GM21717 (cell line): ENCODE measurements around the gene NME3.
"Not testable (repeated sequence)": the region's sequence is repeated elsewhere in the genome, so short reads cannot be mapped to it uniquely, and the experiment has no call there.

Source experiments
- ATAC-seq: cut with Tn5 transposase; IDR thresholded peaks from one replicate; pipeline ENCODE4 v1.9.1; 2021; ENCODE audit warnings: mild to moderate bottlenecking, moderate library complexity; ENCODE audit not compliant: unreplicated experiment

NME3 gene

DNA sequence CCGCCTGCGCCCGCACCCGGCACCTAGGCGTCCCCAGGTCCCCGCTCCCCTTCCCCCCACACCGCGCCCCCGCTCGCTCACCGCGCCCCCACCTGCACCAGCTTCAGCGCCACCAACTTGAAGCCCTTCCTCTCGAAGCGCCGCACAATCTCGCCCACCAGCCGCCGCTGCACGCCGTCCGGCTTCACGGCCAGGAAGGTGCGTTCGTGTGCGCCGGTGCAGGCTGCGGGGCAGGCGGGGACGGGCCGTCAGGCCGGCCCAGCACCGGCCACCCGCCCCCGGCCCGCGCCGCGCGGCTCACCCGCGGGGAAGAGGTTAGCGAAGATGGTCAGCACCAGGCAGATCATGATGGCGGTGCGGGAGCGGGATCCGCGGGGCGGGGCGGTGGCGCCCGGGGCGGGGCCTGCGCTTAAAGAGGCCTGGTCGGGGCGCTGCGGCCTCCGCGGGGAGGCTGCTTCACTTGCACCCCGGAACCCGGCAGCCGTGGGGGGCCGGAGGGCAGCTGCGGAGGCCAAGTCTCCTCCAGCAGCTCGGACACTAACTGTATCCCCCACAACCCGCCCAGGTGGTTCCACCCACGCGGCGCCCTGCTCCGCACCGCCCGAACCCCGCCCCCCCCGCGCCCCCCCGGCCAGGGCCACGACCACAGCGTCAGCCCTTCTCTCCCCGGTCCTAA, at the start of gene NME3:
TSS of gene NME3 (minus strand) at position 356 of the 676 bp plus-strand sequence. CDS start at position 347, 9 bp downstream.
- no peak for ATAC-seq

GRCh38 chr16:1820946-1821290, 49.6 kb upstream of the NME3 start:
- no peak for ATAC-seq

- ATAC-seq: no peak
Observed at GRCh38 chr16:1820096-1820945, 49.0 kb upstream of the NME3 start.

GRCh38 chr16:1819611-1820010, 48.3 kb upstream of the NME3 start:
- ATAC-seq: no peak

GRCh38 chr16:1818873-1819525, 47.7 kb upstream of the NME3 start:
- ATAC-seq: no peak

- no peak for ATAC-seq
Observed at GRCh38 chr16:1818204-1818872, 47.0 kb upstream of the NME3 start.

GRCh38 chr16:1817716-1818115, 46.4 kb upstream of the NME3 start:
- no peak for ATAC-seq

- no peak for ATAC-seq
Observed at GRCh38 chr16:1817276-1817589, 45.9 kb upstream of the NME3 start.

DNA sequence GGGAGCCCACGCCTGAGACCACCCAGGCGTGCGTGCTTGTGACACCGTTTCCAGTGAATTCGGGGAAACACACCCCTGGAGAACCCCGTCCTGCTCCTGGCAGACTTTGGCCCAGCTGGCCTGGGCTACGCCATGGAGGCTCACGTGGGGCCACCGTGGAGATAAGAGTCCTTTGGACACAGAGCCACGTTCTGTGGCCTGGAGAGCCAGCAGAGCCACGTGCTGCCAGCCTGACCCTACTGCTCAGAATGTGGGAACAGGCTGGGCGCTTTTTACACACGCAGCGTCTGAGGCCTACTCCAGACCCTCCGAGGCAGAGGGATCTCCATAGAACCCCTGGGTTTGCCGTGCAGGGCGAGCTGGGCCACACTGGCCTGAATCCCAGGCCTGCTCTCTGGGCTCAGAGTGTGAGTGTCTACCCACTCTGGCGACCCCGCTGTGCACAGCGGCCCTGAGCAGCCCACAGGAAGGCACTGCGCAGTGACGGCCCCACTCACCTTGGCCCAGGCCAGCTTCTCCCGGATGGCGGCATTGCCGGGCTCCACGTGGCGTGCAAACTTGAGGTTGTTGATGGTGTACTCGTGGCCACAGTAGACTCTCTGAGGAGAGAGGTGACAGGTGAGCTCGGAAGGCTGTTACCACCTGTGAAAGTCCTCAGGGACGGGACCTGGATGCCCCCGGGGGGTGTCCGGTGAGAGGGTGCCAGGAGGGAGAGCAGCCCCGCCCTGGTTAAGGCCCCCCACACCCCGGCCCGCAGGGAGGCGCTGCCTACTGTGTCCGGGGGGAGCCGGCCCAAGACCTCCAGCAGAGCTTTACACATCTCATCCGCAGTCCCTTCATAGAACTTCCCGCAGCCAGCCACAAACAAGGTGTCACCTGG, 45.3 kb upstream of the NME3 start:
- ATAC-seq: no peak

DNA sequence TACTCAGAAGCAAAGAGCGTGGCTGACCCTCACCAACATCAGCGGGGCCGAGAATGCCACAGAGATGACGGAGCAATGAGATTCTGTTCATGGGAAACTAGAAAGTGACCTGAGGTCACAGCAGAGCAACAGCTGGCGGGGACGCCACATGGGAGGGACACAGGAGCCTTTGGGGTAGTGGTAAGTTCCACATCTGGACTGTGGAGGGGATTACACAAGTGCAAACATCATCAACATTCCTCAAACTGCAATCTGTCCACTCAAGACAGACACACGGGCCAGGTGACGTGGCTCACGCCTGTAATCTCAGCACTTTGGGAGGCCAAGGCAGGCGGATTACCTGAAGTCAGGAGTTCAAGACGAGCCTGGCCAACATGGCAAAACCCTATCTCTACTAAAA, 44.1 kb upstream of the NME3 start:
- no peak for ATAC-seq

- no peak for ATAC-seq
Observed at GRCh38 chr16:1812732-1813163, 41.4 kb upstream of the NME3 start.

DNA sequence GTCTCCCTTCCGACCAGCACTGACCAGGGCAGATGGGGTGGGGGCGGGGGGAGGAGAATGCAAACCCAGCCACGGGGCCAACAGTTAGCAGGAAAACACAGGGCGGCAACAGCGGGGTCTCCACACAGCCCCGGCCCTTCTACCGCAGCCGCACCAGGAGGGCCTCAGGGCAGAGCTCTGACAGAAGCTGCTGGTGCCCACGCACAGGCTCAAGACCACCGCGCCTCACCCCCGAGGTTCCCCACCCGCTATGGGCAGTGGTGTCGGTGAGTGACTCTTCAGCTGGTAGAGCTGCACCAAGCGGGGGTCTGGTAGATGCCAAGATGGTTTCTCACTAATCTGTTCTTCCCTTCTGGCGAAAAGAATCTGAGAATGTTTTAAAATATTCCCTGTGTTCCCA, 39.2 kb upstream of the NME3 start:
- no peak for ATAC-seq

GRCh38 chr16:1810106-1810505, 38.8 kb upstream of the NME3 start:
- ATAC-seq: no peak

GRCh38 chr16:1809281-1809801, 38.0 kb upstream of the NME3 start:
- no peak for ATAC-seq

GRCh38 chr16:1808691-1809090, 37.3 kb upstream of the NME3 start:
- no peak for ATAC-seq

DNA sequence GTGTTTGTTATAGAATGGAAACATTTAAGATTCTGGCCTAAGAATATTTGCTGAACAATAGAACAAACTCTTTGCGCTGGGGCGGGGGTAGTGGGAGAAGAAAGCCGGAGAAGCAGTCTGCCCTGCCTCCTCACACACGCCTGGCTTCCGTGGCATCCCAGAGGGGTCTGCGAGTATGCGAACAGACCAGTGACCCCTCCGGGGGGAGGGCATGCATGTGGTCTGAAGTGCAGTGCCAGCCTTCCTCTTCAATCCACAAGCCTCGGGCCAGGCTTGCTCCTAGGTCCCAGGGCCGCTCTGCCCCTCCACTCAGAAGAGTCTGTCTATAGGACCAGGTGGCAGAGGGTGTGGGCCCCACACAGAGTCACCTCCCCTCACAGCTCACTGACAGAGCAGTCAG, 36.3 kb upstream of the NME3 start:
- no peak for ATAC-seq

DNA sequence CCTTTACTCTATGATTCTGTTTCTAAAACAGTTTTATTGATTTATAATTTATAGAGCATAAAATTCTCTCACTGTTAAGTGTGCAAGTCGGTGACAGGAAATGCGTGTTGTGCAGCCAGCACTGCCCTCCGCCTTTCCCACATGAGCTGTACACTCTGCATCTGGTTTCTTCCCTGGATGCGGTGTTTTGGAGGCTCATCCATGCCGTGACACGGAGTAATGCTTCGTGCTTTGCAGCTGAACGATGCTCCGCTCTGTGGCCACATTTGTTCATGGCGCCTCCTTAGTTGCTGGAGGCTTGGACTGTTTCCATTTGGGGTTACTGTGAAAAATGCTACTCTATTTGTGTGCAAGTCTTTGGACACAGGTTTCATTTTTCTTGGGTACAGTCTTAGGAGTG, 29.4 kb upstream of the NME3 start:
- ATAC-seq: no peak

GRCh38 chr16:1799263-1799662, 27.9 kb upstream of the NME3 start:
- not testable (repeated sequence) for ATAC-seq

GRCh38 chr16:1794908-1795666, 23.7 kb upstream of the NME3 start:
- ATAC-seq: no peak
